Stimulated activated CD8-positive, alpha-beta memory T cell treated with anti-CD3 and anti-CD28 coated beads, Interleukin-2, amount 100 ng/mL, for 48 hours (primary cell): Measurements from ENCODE around the gene HLA-G.
"Not testable (repeated sequence)": the region's sequence is repeated elsewhere in the genome, so short reads cannot be mapped to it uniquely, and the experiment has no call there.

ENCODE experiments used
- DNase-seq, 2 donors: peaks; one replicate each; pipeline ENCODE4 v3.0.0-alpha.2; 2020; ENCODE audit warnings: low read depth in 2 of 2

HLA-G gene

DNA sequence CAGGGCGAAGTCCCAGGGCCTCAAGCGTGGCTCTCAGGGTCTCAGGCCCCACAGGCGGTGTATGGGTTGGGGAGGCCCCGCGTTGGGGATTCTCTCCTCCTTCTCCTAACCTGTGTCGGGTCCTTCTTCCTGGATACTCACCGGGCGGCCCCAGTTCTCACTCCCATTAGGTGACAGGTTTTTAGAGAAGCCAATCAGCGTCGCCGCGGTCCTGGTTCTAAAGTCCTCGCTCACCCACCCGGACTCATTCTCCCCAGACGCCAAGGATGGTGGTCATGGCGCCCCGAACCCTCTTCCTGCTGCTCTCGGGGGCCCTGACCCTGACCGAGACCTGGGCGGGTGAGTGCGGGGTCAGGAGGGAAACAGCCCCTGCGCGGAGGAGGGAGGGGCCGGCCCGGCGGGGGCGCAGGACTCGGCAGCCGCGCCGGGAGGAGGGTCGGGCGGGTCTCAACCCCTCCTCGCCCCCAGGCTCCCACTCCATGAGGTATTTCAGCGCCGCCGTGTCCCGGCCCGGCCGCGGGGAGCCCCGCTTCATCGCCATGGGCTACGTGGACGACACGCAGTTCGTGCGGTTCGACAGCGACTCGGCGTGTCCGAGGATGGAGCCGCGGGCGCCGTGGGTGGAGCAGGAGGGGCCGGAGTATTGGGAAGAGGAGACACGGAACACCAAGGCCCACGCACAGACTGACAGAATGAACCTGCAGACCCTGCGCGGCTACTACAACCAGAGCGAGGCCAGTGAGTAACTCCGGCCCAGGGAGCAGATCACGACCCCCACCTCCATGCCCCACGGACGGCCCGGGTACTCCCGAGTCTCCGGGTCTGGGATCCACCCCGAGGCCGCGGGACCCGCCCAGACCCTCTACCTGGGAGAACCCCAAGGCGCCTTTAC, at the start of gene HLA-G:
HLA-G (plus strand) TSS at position 247 of the 892 bp plus-strand sequence; CDS start at position 267, 20 bp downstream.
- no peak for DNase-seq

GRCh38 chr6:29780019-29780698, 47.5 kb upstream of the HLA-G start:
- DNase-seq: not testable (repeated sequence)

- DNase-seq: no peak
Measured at GRCh38 chr6:29789176-29789575, 38.4 kb upstream of the HLA-G start.

- no peak for DNase-seq
Measured at GRCh38 chr6:29790626-29791025, 37.0 kb upstream of the HLA-G start.

DNA sequence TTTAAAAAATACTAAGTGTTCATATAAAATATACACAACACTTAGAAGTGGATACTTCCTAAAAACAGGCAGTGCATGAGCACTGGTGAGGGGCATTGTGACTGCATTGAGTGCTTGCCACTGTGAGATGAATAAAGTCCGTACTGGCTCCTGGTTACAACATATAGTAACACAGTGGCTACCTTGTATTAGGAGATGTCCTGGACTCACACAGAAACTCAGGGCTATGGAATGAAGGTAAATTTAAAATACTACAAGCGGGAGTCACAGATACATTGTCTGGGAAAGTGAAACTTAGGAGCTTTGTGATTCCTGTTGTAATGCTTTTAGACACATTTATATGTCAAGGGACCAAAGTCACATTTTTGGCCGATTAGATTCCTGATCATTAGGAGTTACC, 36.5 kb upstream of the HLA-G start:
- no peak for DNase-seq

GRCh38 chr6:29791786-29792122, 35.9 kb upstream of the HLA-G start:
- DNase-seq: no peak

- peak; percentile 50 to 56 for DNase-seq
Measured at GRCh38 chr6:29792123-29793035, 35.2 kb upstream of the HLA-G start.

DNA sequence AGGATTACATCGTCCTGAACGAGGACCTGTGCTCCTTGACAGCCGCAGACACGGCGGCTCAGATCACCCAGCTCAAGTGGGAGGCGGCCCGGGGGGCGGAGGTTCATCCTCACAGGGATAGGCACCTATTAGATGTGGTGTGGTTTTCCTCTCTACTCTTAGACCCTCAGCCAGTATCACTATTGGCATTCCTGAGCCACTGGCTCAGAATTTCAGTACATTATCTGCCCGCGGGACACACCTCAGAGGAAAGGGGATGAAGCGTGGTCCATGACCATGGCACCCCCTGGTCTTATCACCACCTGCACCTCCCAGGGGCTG, 34.6 kb upstream of the HLA-G start:
- no peak for DNase-seq

GRCh38 chr6:29793796-29794195, 33.8 kb upstream of the HLA-G start:
- DNase-seq: no peak

DNA sequence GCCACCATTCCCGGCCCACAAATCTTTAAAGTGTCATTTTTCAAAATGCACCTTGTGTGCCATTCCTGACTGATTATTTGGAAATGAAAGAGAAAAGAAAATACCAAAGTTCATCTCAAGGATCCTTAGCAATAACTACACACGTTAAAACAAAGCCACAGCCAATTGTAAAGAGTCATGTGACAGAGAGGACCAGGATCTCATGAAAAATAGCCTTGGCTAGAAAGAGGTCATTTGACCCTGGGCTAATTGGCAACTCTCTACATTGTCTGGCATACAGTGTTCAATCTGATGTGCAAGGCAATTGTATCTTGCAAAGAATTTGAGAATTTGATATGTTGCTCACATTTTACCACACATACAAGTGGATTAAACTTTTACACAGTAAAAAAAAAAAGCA, 31.6 kb upstream of the HLA-G start:
- DNase-seq: no peak

DNA sequence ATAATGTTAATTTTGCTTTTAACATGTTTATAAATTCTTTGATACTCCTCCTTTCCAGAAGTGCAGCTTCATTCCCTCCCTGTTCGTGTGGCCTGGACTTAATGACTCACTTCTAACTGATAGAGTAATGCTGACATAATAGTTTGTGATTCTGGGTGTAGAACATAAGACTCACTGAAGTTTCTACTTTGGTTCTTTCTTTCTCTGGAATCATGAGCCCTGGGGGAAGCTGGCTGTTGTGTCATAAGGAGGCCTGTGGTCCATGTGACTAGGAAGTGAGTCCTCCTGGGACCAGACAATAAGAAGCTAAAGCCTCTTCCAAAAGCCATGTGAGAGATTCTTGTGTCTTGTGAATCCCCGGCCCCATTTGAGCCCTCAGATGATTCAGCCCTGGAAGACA, 30.5 kb upstream of the HLA-G start:
- DNase-seq: no peak

- no peak for DNase-seq
Measured at GRCh38 chr6:29797966-29798365, 29.7 kb upstream of the HLA-G start.

- no peak for DNase-seq
Measured at GRCh38 chr6:29800254-29800653, 27.4 kb upstream of the HLA-G start.

DNA sequence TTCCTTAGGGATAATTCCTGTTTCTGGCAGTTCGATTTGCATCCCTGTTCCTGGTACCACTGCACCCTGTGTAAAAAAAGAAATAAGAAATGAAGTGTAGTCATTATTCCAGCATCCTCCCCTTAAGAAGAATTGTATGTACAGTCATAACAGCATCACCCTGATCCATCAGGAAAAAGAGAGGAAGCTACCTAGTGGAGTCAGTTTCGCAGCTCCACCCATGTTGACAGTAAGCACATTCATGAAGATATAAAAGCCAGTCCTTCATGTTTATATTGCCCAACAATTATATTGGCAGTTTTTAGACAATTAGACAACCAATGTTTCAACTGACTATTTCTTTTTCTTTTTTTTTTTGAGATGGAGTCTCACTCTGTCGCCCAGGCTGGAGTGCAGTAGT, 21.2 kb upstream of the HLA-G start:
- DNase-seq: no peak

- no peak for DNase-seq
Measured at GRCh38 chr6:29809249-29809648, 18.4 kb upstream of the HLA-G start.

DNA sequence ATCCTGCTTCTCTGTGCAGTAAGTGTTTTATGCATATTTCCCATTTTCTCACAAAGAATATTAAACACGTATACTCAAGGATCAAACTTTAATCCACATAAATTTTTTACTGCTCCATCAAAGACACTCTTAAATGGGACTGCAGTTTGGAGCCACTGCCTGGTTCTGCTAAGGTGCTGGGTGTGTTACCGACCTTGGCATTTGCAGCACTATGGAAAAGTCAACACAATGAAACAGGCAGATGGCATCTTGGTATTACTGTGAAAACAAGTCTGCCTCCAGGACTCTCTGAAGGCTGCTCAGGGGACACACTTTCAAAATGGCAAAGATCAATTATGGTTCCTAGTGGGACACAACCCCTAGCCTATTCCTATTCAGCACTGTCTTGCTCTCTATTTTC, 17.3 kb upstream of the HLA-G start:
- DNase-seq: no peak

- DNase-seq: no peak
Measured at GRCh38 chr6:29811377-29811776, 16.2 kb upstream of the HLA-G start.

- DNase-seq: no peak
Measured at GRCh38 chr6:29813066-29813465, 14.6 kb upstream of the HLA-G start.

DNA sequence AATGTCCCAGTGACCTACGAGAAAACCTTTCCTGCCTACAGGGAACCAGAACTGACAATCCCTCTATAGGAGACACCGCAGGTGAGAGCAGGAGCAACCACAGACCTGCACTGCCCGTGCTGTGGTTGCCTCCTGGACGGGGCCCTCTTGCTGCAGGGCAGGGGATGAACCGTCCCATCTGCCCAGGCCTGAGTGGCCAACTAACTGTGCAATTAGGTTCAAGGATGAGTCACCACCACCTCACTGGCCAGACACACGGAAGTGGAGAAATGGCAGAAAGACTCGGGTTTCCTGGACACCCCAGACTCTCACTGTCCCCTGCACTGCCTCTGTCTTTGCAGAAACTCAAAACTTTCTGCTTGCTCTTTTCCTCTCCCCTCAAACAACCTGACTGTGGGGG, 13.8 kb upstream of the HLA-G start:
- no peak for DNase-seq

GRCh38 chr6:29814379-29815117, 13.1 kb upstream of the HLA-G start:
- DNase-seq: no peak

GRCh38 chr6:29815118-29815750, 12.4 kb upstream of the HLA-G start:
- no peak for DNase-seq
